ENCODE measurements around the gene SEC63. TPM values are rescaled to one million over a fixed set of nuclear protein-coding genes. Genes with fewer than 3 reads are reported as not detected.
"Not testable (repeated sequence)": the region's sequence is repeated elsewhere in the genome, so short reads cannot be mapped to it uniquely, and the experiment has no call there.

Gene SEC63
- total RNA-seq, 1 donor from 2014 or later = 45.2 TPM

GRCh38 chr6:107869871-107870270 is 88.1 kb downstream of the SEC63 start:
- no peak for ATAC-seq
- intact Hi-C loops (cut with micrococcal nuclease) = no loop called here
- DNase-seq = no peak

GRCh38 chr6:107868867-107869611 is 89.0 kb downstream of the SEC63 start:
- DNase-seq (no peak), ATAC-seq (no peak)
- intact Hi-C loops (cut with micrococcal nuclease) = no loop called here

- intact Hi-C loops (cut with micrococcal nuclease) = no loop called here
- no peak for DNase-seq
- ATAC-seq = no peak
These were observed 90.7 kb downstream of the SEC63 start for GRCh38 chr6:107867302-107867615.

GRCh38 chr6:107866606-107867301 is 91.3 kb downstream of the SEC63 start:
- ATAC-seq (no peak), DNase-seq (no peak)
- intact Hi-C loops (cut with micrococcal nuclease) = no loop called here

GRCh38 chr6:107864226-107865127 is 93.5 kb downstream of the SEC63 start:
- no peak for DNase-seq
- no peak for ATAC-seq
- intact Hi-C loops (cut with micrococcal nuclease) = no loop called here

GRCh38 chr6:107862383-107862782 is 95.6 kb downstream of the SEC63 start:
- DNase-seq (no peak), ATAC-seq (no peak)

GRCh38 chr6:107860963-107861362 is 97.0 kb downstream of the SEC63 start:
- DNase-seq; intact Hi-C loops (cut with micrococcal nuclease); ATAC-seq: not testable (repeated sequence)

More at GRCh38 chr6:107862383-107862782, 95.6 kb downstream of the SEC63 start:
- intact Hi-C loops (cut with micrococcal nuclease) = no loop called here

- DNase-seq; ATAC-seq; intact Hi-C loops (cut with micrococcal nuclease): not testable (repeated sequence)
These were observed 97.9 kb downstream of the SEC63 start for GRCh38 chr6:107860144-107860543.

GRCh38 chr6:107853230-107853629 is 104.8 kb downstream of the SEC63 start:
- ATAC-seq = no peak
- intact Hi-C loops (cut with micrococcal nuclease) = no loop called here
- no peak for DNase-seq

GRCh38 chr6:107849325-107849724 is 108.7 kb downstream of the SEC63 start:
- DNase-seq (no peak), ATAC-seq (no peak)
- intact Hi-C loops (cut with micrococcal nuclease) = no loop called here

GRCh38 chr6:107847844-107848802 is 109.9 kb downstream of the SEC63 start:
- intact Hi-C loops (cut with micrococcal nuclease) = no loop called here
- ATAC-seq (peak; percentile 99), DNase-seq (peak; percentile 90)

GRCh38 chr6:107846262-107846795 is 111.7 kb downstream of the SEC63 start:
- intact Hi-C loops (cut with micrococcal nuclease) = no loop called here
- DNase-seq (no peak), ATAC-seq (no peak)

GRCh38 chr6:107845777-107846176 is 112.2 kb downstream of the SEC63 start:
- intact Hi-C loops (cut with micrococcal nuclease) = no loop called here

GRCh38 chr6:107843400-107843799 is 114.6 kb downstream of the SEC63 start:
- DNase-seq = no peak
- intact Hi-C loops (cut with micrococcal nuclease) = no loop called here
- no peak for ATAC-seq

More at GRCh38 chr6:107845777-107846176, 112.2 kb downstream of the SEC63 start:
- DNase-seq = no peak
- no peak for ATAC-seq

GRCh38 chr6:107841275-107841670 is 116.7 kb downstream of the SEC63 start:
- ATAC-seq = peak; percentile 40
- no peak for DNase-seq
- intact Hi-C loops (cut with micrococcal nuclease) = no loop called here

GRCh38 chr6:107840636-107841274 is 117.3 kb downstream of the SEC63 start:
- DNase-seq (no peak), ATAC-seq (no peak)
- intact Hi-C loops (cut with micrococcal nuclease) = no loop called here

- ATAC-seq (no peak), DNase-seq (no peak)
- intact Hi-C loops (cut with micrococcal nuclease) = no loop called here
These were observed 124.9 kb downstream of the SEC63 start for GRCh38 chr6:107833136-107833535.
